ENCODE measurements around the gene GSTA2. TPM values are rescaled to one million over a fixed set of nuclear protein-coding genes. Genes with fewer than 3 reads are reported as not detected.
"Not testable (repeated sequence)": the region's sequence is repeated elsewhere in the genome, so short reads cannot be mapped to it uniquely, and the experiment has no call there.

GSTA2 gene
- polyA plus RNA-seq, 1 experiment: not detected

DNA sequence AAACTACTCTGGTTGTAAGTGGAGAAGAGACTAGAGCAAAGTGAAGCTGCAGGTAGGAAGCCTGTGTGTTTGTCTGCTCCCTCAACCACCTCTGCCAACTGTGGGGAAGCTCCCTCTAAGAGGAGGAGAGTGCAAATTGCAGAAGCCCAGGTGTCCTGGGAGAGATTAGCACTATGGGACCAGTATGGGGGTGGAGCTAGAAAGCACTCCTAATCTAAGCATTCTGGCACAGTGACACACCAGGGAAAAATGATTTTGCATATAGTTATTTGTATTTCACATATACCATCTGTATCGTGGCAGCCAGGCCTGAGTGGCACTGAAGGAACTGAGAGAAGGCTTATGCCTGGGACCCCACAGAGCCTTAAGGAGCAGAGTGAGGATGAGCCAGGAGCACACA, 27.6 kb upstream of the GSTA2 start:
- DNase-seq (ENCODE audit: low read depth): no peak
- H3K4me3 ChIP-seq (ENCODE audit: low read depth, low read length): no peak overlapping the region
- TF ChIP-seq CTCF (IDR thresholded peaks at IDR 0.05; ENCODE audit: insufficient read depth, low read depth, low read length): no peak
- no peaks in the 10 kb centered on the region for H3K36me3 ChIP-seq (ENCODE audit: control insufficient read depth, insufficient read depth, low read length)
- ChIA-PET POLR2A (no interaction called here), CTCF (no interaction called here)
- H3K27me3 ChIP-seq (ENCODE audit: control insufficient read depth, insufficient read depth, low read length): no peaks in the 10 kb centered on the region

DNA sequence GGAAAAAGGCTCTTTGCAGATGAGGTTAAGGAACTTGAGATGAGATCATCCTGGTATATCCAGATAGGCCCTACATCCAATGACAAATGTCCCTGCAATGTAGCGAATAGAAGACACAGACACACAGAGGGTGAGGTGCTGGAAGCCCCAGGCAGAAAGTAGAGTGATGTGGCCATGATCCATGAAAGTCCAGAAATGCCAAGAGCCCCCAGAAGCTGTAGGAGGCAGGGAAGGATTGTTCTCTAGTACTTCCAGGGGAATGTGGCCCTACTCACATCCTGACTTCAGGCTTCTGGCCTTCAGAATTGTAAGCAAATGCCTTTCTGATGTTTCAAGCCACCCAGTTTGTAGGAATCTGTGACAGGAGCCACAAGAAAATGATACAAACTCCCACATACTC, 26.4 kb upstream of the GSTA2 start:
- POLR2A ChIA-PET; CTCF ChIA-PET; H3K36me3 ChIP-seq (ENCODE audit: control insufficient read depth, insufficient read depth, low read length); H3K27me3 ChIP-seq (ENCODE audit: control insufficient read depth, insufficient read depth, low read length); DNase-seq (ENCODE audit: low read depth); H3K4me3 ChIP-seq (ENCODE audit: low read depth, low read length): not testable (repeated sequence)

GRCh38 chr6:52788478-52788877, 25.2 kb upstream of the GSTA2 start:
- H3K4me3 ChIP-seq (ENCODE audit: low read depth, low read length): no peak overlapping the region
- H3K36me3 ChIP-seq (ENCODE audit: control insufficient read depth, insufficient read depth, low read length): no peaks in the 10 kb centered on the region
- TF ChIP-seq CTCF (IDR thresholded peaks at IDR 0.05; ENCODE audit: insufficient read depth, low read depth, low read length): no peak
- DNase-seq (ENCODE audit: low read depth): no peak
- CTCF ChIA-PET: no interaction called here
- H3K27me3 ChIP-seq (ENCODE audit: control insufficient read depth, insufficient read depth, low read length): no peaks in the 10 kb centered on the region
- POLR2A ChIA-PET: no interaction called here

DNA sequence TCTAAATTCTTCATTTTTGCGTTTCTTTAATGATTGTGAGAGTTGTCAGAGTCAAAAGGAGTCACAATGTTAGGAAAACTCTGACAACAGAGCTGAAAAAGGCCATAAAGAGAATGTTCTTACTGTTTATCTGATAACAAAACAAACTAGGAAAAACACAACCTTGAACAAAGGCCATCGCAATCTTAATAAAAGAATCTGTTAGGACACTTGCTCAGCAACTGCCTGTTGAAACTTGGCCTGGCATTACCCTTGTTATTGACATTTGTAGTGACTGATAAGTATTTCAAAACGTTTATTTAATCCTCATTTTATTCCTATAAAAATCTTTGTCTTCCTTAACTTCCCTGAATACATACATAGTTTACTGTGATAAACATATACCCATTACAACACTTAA, 24.6 kb upstream of the GSTA2 start:
- no peak for DNase-seq (ENCODE audit: low read depth)
- POLR2A ChIA-PET: no interaction called here

DNA sequence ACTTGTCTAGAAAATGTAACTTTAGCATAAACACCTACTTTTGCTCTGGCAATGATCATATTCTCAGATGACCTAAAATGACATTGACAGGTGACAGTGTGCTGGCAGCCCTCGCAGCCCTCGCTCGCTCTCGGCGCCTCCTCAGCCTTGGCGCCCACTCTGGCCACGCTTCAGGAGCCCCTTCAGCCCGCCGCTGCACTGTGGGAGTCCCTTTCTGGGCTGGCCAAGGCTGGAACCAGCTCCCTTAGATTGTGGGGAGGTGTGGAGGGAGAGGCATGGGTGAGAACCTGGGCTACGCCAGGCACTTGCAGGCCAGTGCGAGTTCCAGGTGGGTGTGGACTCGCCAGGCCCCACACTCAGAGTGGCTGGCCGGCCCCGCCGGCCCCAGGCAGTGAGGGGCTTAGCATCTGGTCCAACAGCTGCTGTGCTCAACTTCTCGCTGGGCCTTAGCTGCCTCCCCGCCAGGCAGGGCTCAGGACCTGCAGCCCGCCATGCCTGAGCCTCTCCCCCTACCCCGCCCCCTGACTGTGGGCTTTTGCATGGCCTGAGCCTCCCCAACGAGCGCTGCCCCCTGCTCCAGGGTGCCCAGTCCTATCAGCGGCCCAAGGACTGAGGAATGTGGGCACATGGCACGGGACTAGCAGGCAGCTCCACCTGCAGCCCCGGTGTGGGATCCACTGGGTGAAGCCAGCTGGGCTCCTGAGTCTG, 23.1 kb upstream of the GSTA2 start:
- Histone ChIP-seq H3K27me3 (ENCODE audit: control insufficient read depth, insufficient read depth, low read length) (no peaks in the 10 kb centered on the region), H3K4me3 (ENCODE audit: low read depth, low read length) (no peak overlapping the region), H3K36me3 (ENCODE audit: control insufficient read depth, insufficient read depth, low read length) (no peaks in the 10 kb centered on the region)
- no peak for DNase-seq (ENCODE audit: low read depth)
- TF ChIP-seq CTCF (IDR thresholded peaks at IDR 0.05; ENCODE audit: insufficient read depth, low read depth, low read length): no peak
- ChIA-PET CTCF (no interaction called here), POLR2A (no interaction called here)

More for the DNA sequence above, 24.6 kb upstream of the GSTA2 start:
- no peaks in the 10 kb centered on the region for H3K27me3 ChIP-seq (ENCODE audit: control insufficient read depth, insufficient read depth, low read length)
- no peak overlapping the region for H3K4me3 ChIP-seq (ENCODE audit: low read depth, low read length)
- no peaks in the 10 kb centered on the region for H3K36me3 ChIP-seq (ENCODE audit: control insufficient read depth, insufficient read depth, low read length)
- no peak for TF ChIP-seq CTCF (IDR thresholded peaks at IDR 0.05; ENCODE audit: insufficient read depth, low read depth, low read length)
- CTCF ChIA-PET: no interaction called here

GRCh38 chr6:52782696-52783274, 19.5 kb upstream of the GSTA2 start:
- POLR2A ChIA-PET, CTCF ChIA-PET: not testable (repeated sequence)

DNA sequence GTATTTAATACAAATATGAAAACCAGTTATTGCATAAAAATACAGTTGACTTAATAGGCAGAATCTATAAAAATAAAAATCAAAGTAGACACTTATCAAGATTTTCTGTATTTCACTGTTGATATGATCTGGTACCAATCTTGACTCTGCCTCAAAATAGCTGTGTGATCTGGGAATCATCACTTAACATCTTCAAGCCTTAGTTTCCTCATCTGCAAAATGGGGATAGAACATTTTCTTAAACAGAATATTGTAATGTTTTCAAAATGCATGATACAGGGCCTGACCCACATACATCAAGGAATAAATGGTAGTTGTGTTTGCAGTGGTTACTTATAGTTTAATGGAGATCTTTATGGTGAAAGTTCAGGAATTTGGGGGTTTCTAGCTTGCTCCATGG, 18.9 kb upstream of the GSTA2 start:
- H3K27me3 ChIP-seq (ENCODE audit: control insufficient read depth, insufficient read depth, low read length); POLR2A ChIA-PET; H3K4me3 ChIP-seq (ENCODE audit: low read depth, low read length); H3K36me3 ChIP-seq (ENCODE audit: control insufficient read depth, insufficient read depth, low read length); CTCF ChIA-PET; DNase-seq (ENCODE audit: low read depth): not testable (repeated sequence)

More at GRCh38 chr6:52782696-52783274, 19.5 kb upstream of the GSTA2 start:
- DNase-seq (ENCODE audit: low read depth); H3K4me3 ChIP-seq (ENCODE audit: low read depth, low read length); H3K27me3 ChIP-seq (ENCODE audit: control insufficient read depth, insufficient read depth, low read length); H3K36me3 ChIP-seq (ENCODE audit: control insufficient read depth, insufficient read depth, low read length): not testable (repeated sequence)
